H1 (cell line): ENCODE measurements around the gene FHOD1. TPM values are rescaled to one million over a fixed set of nuclear protein-coding genes. Genes with fewer than 3 reads are reported as not detected.

Experiments
- BRCA1 ChIP-seq: IDR thresholded peaks from 2 replicates; pipeline ENCODE4 v1.6.1; 2012; ENCODE audit warnings: low read depth, low read length, improper control_type of control experiment
- CBX5 ChIP-seq: fragments of 300-800, 300-1000 bp; sonication (generic); IDR thresholded peaks from 2 replicates; pipeline ENCODE4 v1.7.1; 2016; ENCODE audit warnings: antibody characterized with exemption, low read length, low read depth
- CHD2 ChIP-seq: IDR thresholded peaks from 2 replicates; pipeline ENCODE4 v1.6.1; 2012; ENCODE audit warnings: low read length, improper control_type of control experiment
- CREB1 ChIP-seq: IDR thresholded peaks from 2 replicates; pipeline ENCODE4 v1.6.1; 2012; ENCODE audit warnings: inconsistent platforms
- GABPA ChIP-seq: IDR thresholded peaks from 2 replicates; pipeline ENCODE4 v1.6.1; 2011; ENCODE audit warnings: mild to moderate bottlenecking, low read length, moderate library complexity, borderline replicate concordance; ENCODE audit not compliant: insufficient read depth
- JUN ChIP-seq: IDR thresholded peaks from 2 replicates; pipeline ENCODE4 v1.6.1; 2011; ENCODE audit warnings: low read depth, mild to moderate bottlenecking, improper control_type of control experiment, low read length
- KDM1A ChIP-seq: fragments of 200-600, 300-600 bp; sonication (generic); IDR thresholded peaks from 2 replicates; pipeline ENCODE4 v1.7.1; 2016; ENCODE audit warnings: mild to moderate bottlenecking, low read length, borderline replicate concordance
- KDM4A ChIP-seq: IDR thresholded peaks from one replicate; pipeline ENCODE4 v1.7.1; 2012; ENCODE audit warnings: low read depth, mild to moderate bottlenecking, moderate library complexity, low read length, inconsistent platforms; ENCODE audit not compliant: severe bottlenecking
- POLR2A ChIP-seq, 2 experiments: IDR thresholded peaks; 1 replicate in 1 of 2; 2 replicates in 1 of 2; pipeline ENCODE4 v1.6.1; 2011; ENCODE audit warnings: low read depth in 2 of 2, low read length in 2 of 2, mild to moderate bottlenecking in 2 of 2; ENCODE audit errors: control extremely low read depth in 1 of 2
- POU5F1 ChIP-seq: IDR thresholded peaks from 2 replicates; pipeline ENCODE4 v1.6.1; 2011; ENCODE audit warnings: low read depth, mild to moderate bottlenecking, low read length, moderate library complexity
- RAD21 ChIP-seq, 2 experiments: IDR thresholded peaks in 1 of 2; conservative IDR thresholded peaks in 1 of 2; 2 replicates each; pipeline ENCODE4 v1.6.1; 2011; ENCODE audit warnings: low read depth in 2 of 2, low read length in 2 of 2, improper control_type of control experiment in 1 of 2, inconsistent platforms in 1 of 2, mild to moderate bottlenecking in 1 of 2, moderate library complexity in 1 of 2
- RFX5 ChIP-seq: IDR thresholded peaks from 2 replicates; pipeline ENCODE4 v1.6.1; 2011; ENCODE audit warnings: low read depth, low read length, improper control_type of control experiment, borderline replicate concordance
- RXRA ChIP-seq: IDR thresholded peaks from 2 replicates; pipeline ENCODE4 v1.6.1; 2011; ENCODE audit warnings: low read depth, mild to moderate bottlenecking, low read length, moderate library complexity; ENCODE audit not compliant: insufficient read depth
- SP2 ChIP-seq: IDR thresholded peaks from 2 replicates; pipeline ENCODE4 v1.6.1; 2012; ENCODE audit warnings: mild to moderate bottlenecking, low read length, inconsistent platforms
- ZNF274 ChIP-seq: IDR thresholded peaks from 2 replicates; pipeline ENCODE4 v1.7.0; 2012; ENCODE audit warnings: low read length, borderline replicate concordance; ENCODE audit errors: extremely low read depth
- polyA plus RNA-seq, 7 experiments: library from polyadenylated mRNA; depleted of rRNA in 3 of 7; stranded (reverse) in 5 of 7; unstranded in 2 of 7; fragments of >200 nt in 5 of 7; fragments of 200-250 nt in 2 of 7; gene quantifications; 1 replicate in 5 of 7; 2 replicates in 1 of 7; 4 replicates in 1 of 7; pipeline versions ENCODE4 v1.2.1 to v1.2.3, GENCODE V29; 2011 to 2013; ENCODE audit warnings: missing spikeins in 2 of 7, mixed read lengths in 2 of 7
- total RNA-seq: library from RNA; stranded (reverse); fragmentation: NEBNext Ultra II Directional; extraction: Animal tissue kit (Norgen Biotek cat#: 25700); gene quantifications from 2 replicates; pipeline ENCODE4 v1.2.1, GENCODE V29; 2021
- TF ChIP-seq, protein P1 (sequence below): IDR thresholded peaks from 2 replicates; pipeline ENCODE4 v1.6.1; 2012; ENCODE audit warnings: low read length, inconsistent platforms
- TF ChIP-seq, protein P2 (sequence below): IDR thresholded peaks from 2 replicates; pipeline ENCODE4 v1.6.1; 2011; ENCODE audit warnings: low read length, improper control_type of control experiment

The FHOD1 gene
- total and polyA plus RNA-seq, 2 of the 8 experiments (the other 6 are each of a cell fraction or from before 2014, with no cell fraction given) = 31.3 to 60.7 TPM

- TF ChIP-seq RAD21 (IDR thresholded peaks at IDR 0.05 in 1 of 2, conservative IDR thresholded peaks at IDR 0.05 in 1 of 2; ENCODE audit: low read depth in 2 of 2, low read length in 2 of 2) (peak; percentile 74 to 83), POLR2A (IDR thresholded peaks at IDR 0.05; ENCODE audit: control extremely low read depth in 1 of 2, low read depth in 2 of 2, low read length in 2 of 2) (no peak), RXRA (no peak), RFX5 (no peak), ZNF274 (no peak), BRCA1 (no peak), GABPA (peak; percentile 77; the same call in 1 of the 2 replicates), SP2 (no peak), KDM1A (no peak), KDM4A (no peak), CREB1 (peak; percentile 60; the same call in 1 of the 2 replicates), CBX5 (no peak), JUN (no peak), CHD2 (peak; percentile 67; the same call in 1 of the 2 replicates), POU5F1 (no peak)
- TF ChIP-seq, protein P1, sequence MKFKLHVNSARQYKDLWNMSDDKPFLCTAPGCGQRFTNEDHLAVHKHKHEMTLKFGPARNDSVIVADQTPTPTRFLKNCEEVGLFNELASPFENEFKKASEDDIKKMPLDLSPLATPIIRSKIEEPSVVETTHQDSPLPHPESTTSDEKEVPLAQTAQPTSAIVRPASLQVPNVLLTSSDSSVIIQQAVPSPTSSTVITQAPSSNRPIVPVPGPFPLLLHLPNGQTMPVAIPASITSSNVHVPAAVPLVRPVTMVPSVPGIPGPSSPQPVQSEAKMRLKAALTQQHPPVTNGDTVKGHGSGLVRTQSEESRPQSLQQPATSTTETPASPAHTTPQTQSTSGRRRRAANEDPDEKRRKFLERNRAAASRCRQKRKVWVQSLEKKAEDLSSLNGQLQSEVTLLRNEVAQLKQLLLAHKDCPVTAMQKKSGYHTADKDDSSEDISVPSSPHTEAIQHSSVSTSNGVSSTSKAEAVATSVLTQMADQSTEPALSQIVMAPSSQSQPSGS = no peak; the same call in 1 of the 2 replicates
- TF ChIP-seq, protein P2, sequence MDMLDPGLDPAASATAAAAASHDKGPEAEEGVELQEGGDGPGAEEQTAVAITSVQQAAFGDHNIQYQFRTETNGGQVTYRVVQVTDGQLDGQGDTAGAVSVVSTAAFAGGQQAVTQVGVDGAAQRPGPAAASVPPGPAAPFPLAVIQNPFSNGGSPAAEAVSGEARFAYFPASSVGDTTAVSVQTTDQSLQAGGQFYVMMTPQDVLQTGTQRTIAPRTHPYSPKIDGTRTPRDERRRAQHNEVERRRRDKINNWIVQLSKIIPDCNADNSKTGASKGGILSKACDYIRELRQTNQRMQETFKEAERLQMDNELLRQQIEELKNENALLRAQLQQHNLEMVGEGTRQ = no peak
Observed at GRCh38 chr16:67184995-67185650, 62.2 kb downstream of the FHOD1 start (continued).
